GM03348 (cell line): ENCODE data around the gene CCDC187.

Source experiments
- DNase-seq: peaks from one replicate; pipeline ENCODE4 v3.0.0; 2012; ENCODE audit warnings: low spot score

The CCDC187 gene

GRCh38 chr9:136297016-136297691, 6.7 kb downstream of the CCDC187 start:
- no peak for DNase-seq

DNA sequence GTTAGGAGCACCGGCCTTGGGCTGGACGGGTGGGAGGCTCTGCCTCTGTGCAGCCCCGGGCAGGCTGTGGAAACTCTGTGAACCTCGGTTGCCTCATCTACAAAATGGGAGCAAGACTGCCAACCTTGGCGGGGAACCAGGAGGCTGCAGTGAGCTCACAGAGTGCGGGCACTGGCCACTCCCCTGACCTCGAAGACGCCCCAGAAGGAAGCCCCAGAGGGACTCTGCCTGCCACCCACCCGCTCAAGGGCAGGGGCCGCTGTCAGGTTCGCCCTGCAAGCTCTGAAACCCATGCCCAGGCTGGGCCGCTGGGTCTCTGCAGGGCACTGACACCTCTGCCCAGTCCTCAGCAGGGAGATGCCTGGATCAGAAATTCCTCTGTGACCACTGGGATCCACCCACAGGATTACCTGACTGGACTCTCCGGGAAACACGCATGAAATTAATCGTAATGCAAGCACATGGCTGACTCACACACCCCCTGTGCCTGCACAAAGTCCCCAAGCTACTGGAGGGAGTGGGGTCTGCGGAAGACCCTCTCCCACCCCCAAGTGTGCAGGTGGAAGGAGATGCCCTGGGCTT, 7.4 kb downstream of the CCDC187 start:
- no peak for DNase-seq

- DNase-seq = no peak
These were observed 8.1 kb downstream of the CCDC187 start for GRCh38 chr9:136295542-136296433.

DNA sequence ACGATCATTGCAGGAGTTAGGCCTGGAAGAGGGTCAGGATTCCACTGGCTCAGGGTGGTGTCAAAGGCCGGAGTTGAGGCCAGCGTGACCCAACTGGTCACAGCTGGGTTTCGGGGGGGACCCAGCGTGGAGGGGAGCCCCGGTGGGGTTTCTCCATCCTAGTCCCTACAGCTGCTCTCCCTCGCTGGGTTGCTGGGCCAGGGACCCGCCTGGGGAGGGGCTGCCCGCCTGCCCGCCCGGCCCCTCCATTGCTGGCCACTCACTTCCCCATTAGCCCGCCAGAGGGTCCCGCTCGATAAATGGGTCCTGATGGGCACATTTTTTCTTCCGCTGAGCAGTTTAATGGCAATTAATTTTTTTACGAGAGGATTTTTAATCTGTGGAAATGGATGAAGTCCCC, 8.8 kb downstream of the CCDC187 start:
- DNase-seq = no peak

GRCh38 chr9:136294437-136294836, 9.5 kb downstream of the CCDC187 start:
- DNase-seq = no peak

DNA sequence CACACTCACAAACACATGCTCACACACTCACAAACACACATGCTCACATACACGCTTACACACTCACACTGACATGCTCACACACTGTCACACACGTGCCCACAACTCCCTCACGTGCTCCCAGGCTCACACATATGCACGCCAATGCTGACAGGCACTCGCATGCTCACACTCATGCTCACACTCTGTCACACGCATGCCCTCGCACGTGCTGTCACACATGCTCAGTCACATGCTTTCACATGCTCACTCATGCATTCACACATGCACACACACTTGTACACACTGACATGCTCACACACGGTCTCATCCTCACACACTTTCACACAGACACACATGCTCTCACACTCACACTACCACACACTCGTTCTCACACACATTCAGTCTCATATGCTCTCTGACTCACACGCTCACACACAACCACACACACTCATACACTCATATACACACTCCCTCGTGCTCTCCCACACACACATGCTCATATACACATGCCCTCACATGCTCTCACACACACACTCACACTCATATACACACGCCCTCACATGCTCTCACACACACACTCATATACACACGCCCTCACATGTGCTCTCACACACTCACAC, 10.3 kb downstream of the CCDC187 start:
- DNase-seq = no peak

- no peak for DNase-seq
These were observed 11.1 kb downstream of the CCDC187 start for GRCh38 chr9:136292591-136293448.

DNA sequence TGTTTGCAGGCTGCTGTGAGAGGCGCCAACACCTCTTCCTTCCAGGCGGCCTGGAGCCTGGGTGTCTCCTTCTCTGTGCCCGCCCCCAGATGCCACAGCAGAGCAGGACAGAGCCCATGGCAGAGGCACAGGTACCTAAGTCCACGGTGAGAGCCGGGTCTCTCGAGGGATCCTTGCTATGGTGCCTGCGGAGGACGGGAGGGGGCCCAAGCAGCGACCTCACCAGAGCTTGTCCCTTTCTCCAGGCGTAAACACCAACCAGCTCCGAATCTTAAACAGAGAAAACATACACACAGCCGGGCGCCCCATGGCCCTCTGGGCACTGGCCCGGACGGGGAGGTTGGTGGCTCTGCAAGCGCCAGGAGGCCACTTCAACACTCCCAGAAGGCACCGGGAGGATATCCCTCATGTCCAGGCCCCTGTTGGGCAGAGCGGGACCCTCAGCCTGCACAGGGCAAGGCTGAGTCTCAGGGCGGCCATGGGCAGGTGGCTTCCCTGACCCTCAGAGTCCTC, 11.8 kb downstream of the CCDC187 start:
- DNase-seq = no peak

DNA sequence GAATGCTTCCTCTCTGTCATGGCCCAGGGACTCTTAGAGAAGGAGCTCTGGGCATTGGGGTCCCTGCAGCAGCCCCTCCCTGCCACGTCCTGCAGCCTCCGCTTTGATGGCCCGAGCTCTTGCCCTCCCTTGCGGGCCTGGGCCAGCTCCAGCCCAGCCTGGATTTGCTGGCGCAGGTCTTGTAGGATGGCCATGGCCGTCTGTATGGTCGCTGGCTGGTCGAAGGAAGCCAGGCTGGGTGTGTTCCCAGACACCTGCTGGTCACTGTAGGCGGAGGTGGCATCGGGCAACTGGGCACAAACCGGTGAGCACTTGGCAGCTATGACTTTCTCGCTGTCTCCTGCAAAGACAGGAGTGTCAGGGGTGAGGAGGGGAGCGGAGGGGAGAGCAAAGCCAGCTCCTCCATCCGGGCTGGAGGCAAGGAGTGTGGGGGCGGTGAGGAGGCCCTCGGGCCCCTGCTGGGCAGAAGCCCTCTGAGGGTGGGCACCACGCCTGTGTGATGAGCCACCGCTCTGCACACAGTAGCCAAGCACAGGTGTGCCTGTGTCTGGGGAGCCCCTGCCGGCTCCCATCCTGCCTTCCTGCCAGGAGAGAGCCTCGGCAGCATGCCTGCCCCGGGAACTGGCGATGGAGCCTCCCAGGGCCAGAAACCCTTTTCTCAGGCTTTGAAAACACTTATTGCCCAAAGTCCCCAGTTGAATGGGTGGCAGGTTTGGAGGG, 12.4 kb downstream of the CCDC187 start:
- no peak for DNase-seq

GRCh38 chr9:136290508-136291000, 13.3 kb downstream of the CCDC187 start:
- no peak for DNase-seq

DNA sequence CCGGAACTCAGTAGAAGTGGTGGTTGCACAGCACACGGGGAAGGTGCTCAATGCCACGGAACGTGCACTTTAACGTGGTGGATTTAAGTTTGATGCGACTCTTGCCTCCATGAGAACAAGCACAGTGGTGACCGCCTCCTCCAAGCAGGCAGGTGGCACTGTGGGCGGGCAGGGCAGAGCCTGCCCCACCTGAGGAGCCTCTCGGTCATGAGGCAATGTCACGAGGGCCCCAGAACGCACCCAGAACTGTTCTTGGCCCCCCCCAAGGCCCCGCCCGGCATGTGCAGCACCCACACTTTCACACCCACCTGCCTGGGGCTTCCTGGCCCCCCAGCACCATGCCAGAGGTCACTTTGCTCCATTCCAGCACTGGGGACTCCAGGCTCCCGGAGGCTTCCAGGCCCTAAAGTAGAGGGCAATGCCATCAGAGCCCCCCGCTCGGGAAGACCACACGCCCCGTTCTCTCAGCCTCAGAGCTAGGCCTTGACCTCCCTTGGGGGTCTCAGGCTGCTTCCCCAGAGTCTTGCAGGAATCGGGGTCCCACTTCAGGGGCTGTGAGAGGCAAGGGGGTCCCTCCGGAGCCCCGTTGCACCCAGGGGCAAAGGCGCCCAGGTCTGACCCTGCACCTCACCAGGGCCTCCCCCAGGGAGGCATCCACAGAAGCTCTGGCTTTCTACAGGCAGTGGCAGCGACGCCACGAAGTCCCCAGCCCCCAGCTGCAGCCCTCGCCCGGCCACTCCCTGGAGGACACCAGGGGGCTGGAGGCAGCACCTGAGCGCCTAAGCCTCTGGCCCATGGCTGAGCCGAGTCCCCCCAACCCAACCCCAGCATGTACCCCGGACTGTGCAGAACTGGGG, 14.0 kb downstream of the CCDC187 start:
- no peak for DNase-seq

- no peak for DNase-seq
These were observed 15.7 kb downstream of the CCDC187 start for GRCh38 chr9:136287960-136288753.

GRCh38 chr9:136286987-136287379, 16.9 kb downstream of the CCDC187 start:
- no peak for DNase-seq

- DNase-seq = no peak
These were observed 17.4 kb downstream of the CCDC187 start for GRCh38 chr9:136286359-136286986.

GRCh38 chr9:136285501-136286358, 18.2 kb downstream of the CCDC187 start:
- no peak for DNase-seq

DNA sequence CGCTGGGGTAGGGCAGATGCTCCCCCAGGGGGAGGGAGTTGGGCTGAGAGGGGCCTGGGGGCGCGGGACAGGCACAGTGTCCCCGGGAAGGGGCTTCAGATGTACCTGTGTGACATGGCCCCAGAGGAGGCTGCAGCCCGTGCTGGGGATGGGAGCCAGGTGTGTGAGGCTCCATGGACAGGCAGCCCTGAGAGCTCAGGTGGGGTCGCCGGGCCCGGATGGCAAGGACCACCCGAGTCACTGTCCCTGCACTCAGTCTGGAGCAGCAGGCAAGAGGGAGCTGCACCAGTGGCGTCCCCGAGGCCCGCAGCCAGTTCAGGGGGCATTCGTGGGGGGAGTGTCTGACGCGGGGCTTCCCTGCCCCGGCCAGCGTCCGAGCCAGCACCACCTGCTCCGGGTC, 18.9 kb downstream of the CCDC187 start:
- no peak for DNase-seq

DNA sequence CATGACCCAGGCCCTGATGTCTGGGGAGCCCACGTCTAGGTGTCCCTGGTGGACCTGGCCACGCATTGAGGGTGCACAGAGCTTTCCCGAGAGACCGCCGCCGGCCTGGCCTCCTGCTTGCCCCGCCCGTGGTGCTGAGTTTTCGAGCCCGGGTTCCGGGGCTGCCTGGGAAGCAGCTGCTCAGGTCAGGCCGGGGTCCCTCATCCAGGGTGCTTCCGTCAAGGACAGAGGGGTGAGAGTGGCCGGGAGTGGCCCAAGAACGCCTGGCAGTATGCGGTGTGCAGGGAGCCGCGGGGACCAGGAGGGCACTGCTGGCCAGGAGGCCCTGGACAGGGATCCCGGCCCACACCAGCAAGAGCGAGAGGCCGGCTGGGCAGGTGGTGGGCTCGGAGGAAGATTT, 19.6 kb downstream of the CCDC187 start:
- DNase-seq = no peak
